Amygdala (tissue), 56 donors: ENCODE measurements around the gene GNAI1.
A peak's percentile ranks its signal among the peaks of the same experiment; 100 is the strongest.

ENCODE experiments used
- DNase-seq, 56 donors: peaks; one replicate each; lab custom pipeline; 2025; lab: John Stamatoyannopoulos, UW

Gene GNAI1

GRCh38 chr7:80244206-80244916 is 109.7 kb downstream of the GNAI1 start:
- DNase-seq, result no peak

- no peak for DNase-seq
These were observed 112.5 kb downstream of the GNAI1 start for GRCh38 chr7:80247144-80247543.

GRCh38 chr7:80247891-80248290 is 113.3 kb downstream of the GNAI1 start:
- DNase-seq, result no peak

- no peak for DNase-seq
These were observed 114.6 kb downstream of the GNAI1 start for GRCh38 chr7:80249184-80249583.

- DNase-seq, result peak in 3 of 56 donors; percentile 13 to 29 (median 16)
These were observed 115.1 kb downstream of the GNAI1 start for GRCh38 chr7:80249619-80250295.

GRCh38 chr7:80253237-80253636 is 118.6 kb downstream of the GNAI1 start:
- DNase-seq, result no peak

GRCh38 chr7:80253653-80254052 is 119.0 kb downstream of the GNAI1 start:
- no peak for DNase-seq

- no peak for DNase-seq
These were observed 121.0 kb downstream of the GNAI1 start for GRCh38 chr7:80255656-80256055.

GRCh38 chr7:80257756-80258155 is 123.1 kb downstream of the GNAI1 start:
- no peak for DNase-seq

GRCh38 chr7:80260606-80261005 is 126.0 kb downstream of the GNAI1 start:
- no peak for DNase-seq

- peak in 1 of 56 donors; percentile 4 for DNase-seq
These were observed 128.7 kb downstream of the GNAI1 start for GRCh38 chr7:80263333-80263732.

GRCh38 chr7:80263821-80264220 is 129.2 kb downstream of the GNAI1 start:
- DNase-seq, result no peak

- no peak for DNase-seq
These were observed 130.3 kb downstream of the GNAI1 start for GRCh38 chr7:80264769-80265495.

GRCh38 chr7:80272560-80273239 is 138.1 kb downstream of the GNAI1 start:
- no peak for DNase-seq

- DNase-seq, result no peak
These were observed 138.7 kb downstream of the GNAI1 start for GRCh38 chr7:80273327-80273726.

- DNase-seq, result no peak
These were observed 140.6 kb downstream of the GNAI1 start for GRCh38 chr7:80275192-80275605.
